ENCODE data around the gene SCRT2.
A peak's percentile ranks its signal among the peaks of the same experiment; 100 is the strongest.
"Not testable (repeated sequence)": the region's sequence is repeated elsewhere in the genome, so short reads cannot be mapped to it uniquely, and the experiment has no call there.

SCRT2 gene

DNA sequence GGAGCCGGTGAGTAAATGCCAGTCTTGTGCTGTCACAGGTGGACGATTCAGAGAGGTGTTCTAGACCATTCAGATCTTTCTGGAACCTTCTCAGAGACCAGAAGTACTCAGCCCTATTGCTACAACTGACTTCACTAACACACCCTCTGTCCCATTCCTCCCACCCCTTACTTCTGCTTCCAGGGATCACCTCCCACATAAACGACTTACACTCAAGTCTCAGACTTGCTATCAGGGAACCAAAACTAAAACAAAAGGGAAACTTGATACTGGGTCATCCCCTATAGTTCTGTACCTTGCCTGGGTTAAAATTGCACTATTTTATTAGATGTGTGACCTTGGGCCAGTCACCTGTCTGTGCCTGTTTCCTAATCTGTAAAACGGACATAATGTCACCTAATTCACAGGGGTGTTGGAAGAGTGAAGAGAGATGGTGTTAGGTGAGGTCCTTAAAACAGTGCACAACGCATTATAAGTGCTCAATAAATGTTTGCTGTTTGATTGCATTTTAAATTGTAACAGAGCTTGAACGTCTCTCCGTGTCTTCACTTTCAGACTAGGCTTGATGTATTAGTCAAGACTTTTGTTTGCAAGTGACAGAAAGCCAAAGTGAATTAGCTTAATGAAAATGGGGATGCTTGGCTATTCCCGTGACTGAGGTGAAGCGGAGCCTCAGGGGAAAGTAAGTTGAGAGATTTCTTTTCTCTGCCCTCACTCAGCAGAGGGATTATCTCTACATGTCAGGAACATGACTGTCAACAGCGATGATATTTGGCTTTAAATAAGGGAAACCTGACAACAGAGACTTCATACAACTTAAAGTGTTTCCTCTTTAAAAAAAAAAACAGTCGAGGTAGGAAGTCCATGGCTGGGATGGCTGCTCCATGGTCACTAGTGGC, 19.6 kb downstream of the SCRT2 start:
- no peak for DNase-seq
- intact Hi-C loops (cut with DNase I), result no loop called here

DNA sequence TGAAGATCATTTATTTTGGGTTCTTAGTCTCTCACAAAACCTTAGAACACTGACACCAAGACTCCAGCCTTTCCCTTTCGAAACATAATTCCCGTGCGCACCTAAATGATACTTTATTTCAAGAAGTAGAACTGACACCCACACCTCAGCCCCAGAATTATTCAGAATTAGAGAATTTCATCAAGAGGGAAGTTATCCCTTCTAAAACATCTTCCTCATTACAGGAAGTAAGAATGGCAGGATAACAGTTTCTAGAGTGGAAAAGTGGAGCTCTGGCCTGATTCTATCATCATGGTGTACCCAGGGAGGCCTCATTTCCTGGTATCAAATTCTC, 21.2 kb downstream of the SCRT2 start:
- intact Hi-C loops (cut with DNase I), result no loop called here
- no peak for DNase-seq

GRCh38 chr20:653590-654416, 21.8 kb downstream of the SCRT2 start:
- DNase-seq, result peak in 1 of 10 donors; percentile 86
- intact Hi-C loops (cut with DNase I), result no loop called here

DNA sequence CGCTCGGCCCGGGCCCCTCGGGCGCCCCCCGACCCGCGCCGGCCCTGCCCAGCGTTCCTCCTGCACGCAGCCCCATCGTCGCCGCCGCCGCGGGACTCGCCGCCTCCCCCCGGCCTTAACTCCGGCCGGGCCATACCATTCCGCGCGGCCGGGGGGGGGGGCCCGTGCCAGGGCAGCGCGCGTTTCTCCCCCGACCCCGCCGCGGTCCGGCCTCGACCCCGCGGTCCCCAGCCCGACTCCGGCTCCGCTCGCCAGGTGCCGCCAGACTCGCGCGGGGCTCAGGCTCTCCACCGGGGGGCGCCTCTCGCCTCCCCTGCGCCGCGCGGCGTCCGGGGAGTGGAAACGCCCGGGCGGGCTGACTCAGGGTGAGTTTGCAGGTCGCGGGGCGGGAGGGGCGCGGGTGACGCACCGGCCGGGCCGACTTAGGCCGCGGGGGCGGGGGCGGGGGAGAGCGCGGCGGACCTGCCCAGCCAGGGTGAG, 22.5 kb downstream of the SCRT2 start, which contains the start of gene SRXN1:
Gene SRXN1, minus strand, starts transcription at position 91 of the 480 bp plus-strand sequence. Its CDS starts 15 bp downstream, at position 76.
- intact Hi-C loops (cut with DNase I), result no loop called here
- DNase-seq, result peak; percentile 56 to 95 (median 80)

DNA sequence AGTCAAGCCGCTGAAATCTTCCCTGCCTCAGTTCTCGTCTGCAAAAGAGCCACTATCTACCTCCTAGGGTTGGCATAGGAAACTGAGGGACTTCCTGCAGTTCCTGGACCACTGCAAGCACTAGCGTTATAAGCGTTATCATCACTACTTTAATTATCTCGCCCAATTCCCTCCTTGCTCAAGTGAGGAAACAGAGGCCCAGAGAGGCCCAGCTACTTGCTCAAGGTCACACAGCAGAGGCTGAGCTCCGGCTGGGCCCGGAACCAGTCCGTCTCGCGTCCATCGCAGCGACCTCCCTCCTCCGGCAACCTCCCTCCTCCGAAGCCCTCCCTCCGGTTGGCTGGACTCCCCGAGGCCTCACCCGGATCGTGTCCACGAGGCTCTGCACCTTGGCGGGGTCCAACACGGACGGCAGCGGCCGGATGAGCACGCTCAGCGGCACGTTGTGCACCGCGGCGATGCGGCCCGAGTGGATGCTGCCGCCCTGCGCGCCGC, 22.9 kb downstream of the SCRT2 start:
- peak in 1 of 10 donors; percentile 84 for DNase-seq
- intact Hi-C loops (cut with DNase I), result no loop called here

- DNase-seq, result peak in 1 of 10 donors; percentile 32
- intact Hi-C loops (cut with DNase I), result no loop called here
These were observed 23.6 kb downstream of the SCRT2 start for GRCh38 chr20:651713-652614.

DNA sequence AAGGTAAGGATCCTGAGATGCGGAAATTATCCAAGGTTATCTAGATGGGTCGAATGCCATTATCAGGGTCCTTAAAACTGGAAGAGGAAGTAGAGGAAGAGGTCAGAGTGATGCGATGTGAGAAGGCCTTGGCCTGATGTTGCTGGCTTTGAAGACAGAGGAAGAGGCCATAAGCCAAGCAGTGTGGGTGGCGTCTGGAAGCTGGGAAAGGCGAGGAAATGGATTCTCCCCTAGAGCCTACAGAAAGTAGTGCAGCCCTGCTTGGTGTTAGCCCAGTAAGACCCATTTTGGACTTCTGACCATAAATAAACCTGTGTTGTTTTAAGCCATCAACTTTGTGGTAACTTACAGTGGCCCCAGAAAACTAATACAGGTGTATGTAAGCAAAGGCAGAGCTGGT, 24.6 kb downstream of the SCRT2 start:
- intact Hi-C loops (cut with DNase I), result no loop called here
- peak in 1 of 10 donors; percentile 34 for DNase-seq

- intact Hi-C loops (cut with DNase I), result no loop called here
- DNase-seq, result peak in 1 of 10 donors; percentile 45
These were observed 25.3 kb downstream of the SCRT2 start for GRCh38 chr20:650281-650680.

GRCh38 chr20:647479-648019, 28.1 kb downstream of the SCRT2 start:
- DNase-seq, result no peak
- intact Hi-C loops (cut with DNase I), result loop anchor here (10.0 kb wide), 1 partner anchor 293 kb away; no protein-coding TSS in a partner anchor

DNA sequence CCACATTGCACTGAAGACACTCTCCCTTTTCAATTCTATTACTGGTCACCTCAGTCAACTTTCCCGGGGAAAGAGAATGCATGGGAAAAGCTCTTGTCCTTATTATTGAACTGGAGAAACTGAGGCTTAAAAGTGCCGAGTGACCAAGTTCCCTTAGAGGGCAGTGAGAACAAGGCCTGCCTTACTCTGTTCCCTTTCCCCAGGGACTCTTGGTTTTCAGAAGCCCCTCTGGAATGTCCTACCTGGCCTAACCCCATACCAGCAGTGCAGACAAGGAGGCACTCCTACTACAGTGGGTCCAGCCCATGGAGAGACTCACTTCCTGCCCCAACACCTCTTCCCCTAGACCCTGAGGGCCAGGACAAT, 28.8 kb downstream of the SCRT2 start:
- DNase-seq, result peak in 1 of 10 donors; percentile 35
- intact Hi-C loops (cut with DNase I), result loop anchor here (10.0 kb wide), 1 partner anchor 292 kb away; no protein-coding TSS in a partner anchor

- intact Hi-C loops (cut with DNase I), result loop anchor here (10.0 kb wide), 1 partner anchor 291 kb away; no protein-coding TSS in a partner anchor
These were observed 29.3 kb downstream of the SCRT2 start for GRCh38 chr20:646107-646867.

DNA sequence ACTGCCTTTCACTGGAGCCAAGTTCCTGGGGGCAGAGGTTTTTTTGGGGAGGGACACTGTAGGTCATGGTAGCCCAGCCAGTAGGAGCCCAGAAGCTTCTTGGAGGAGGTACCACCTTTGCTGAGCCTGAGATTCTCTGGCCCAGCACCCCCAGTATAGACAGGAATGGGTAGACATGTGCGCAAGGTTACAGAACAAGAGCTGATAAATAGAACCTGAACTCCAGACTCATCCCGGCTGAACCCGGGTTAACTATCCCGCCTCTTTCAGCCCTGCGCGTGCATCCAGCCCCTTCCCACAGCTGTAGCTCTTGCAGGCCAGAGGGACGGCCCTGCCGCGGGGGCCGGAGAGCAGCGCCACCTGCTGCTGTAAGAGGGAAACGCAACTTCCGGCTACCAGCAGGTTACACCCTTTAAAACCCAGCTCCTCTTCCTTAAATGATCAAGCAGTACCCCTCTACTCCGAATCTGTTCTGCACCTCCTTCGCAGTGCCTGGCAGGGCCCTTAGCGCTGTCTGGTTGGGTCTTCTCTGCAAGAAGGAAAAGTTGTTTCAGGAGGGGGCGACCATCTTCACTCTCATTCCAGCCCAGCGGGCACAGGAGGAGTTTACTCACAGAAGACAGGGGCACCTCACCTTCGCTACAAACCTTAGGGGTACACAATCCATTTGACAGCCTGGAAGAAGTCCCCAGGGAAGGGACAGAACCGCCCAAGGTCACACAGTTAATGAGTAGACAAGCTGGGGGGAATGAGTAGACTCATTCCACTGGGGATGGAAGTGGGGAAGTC, 30.1 kb downstream of the SCRT2 start:
- intact Hi-C loops (cut with DNase I), result loop anchor here (2.0 to 10.0 kb wide), 2 partner anchors 83 to 291 kb away; no protein-coding TSS in a partner anchor
- DNase-seq, result peak; percentile 46 to 96 (median 72)

More at GRCh38 chr20:646107-646867, 29.3 kb downstream of the SCRT2 start:
- DNase-seq, result peak in 1 of 10 donors; percentile 24

DNA sequence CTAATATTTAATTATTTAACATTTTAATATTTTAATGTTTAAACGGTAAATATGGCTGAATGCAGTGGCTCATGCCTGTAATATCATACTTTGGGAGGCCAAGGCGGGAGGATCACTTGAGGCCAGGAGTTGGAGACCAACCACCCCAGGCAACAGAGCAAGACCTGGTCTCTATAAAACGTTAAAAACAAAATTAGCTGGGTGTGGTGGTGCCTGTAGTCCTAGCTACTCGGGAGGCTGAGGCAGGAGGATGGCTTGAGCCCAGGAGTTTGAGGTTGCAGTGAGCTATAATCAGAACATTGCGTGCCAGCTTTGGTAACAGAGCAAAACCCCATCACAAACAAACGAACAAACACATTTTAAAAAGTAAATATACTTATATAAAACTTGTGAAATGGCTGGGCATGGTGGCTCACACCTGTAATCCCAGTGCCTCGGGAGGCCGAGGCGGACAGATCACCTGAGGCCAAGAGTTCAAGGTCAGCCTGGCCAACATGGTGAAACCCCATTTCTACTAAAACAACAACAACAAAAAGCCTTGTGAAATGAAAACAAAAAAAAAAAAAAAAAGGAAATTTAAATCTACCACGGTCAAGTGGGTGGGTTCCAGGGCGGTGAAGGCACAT, 30.8 kb downstream of the SCRT2 start:
- intact Hi-C loops (cut with DNase I), result loop anchor here (2.0 to 10.0 kb wide), 2 partner anchors 82 to 290 kb away; no protein-coding TSS in a partner anchor
- peak in 1 of 10 donors; percentile 52 for DNase-seq

DNA sequence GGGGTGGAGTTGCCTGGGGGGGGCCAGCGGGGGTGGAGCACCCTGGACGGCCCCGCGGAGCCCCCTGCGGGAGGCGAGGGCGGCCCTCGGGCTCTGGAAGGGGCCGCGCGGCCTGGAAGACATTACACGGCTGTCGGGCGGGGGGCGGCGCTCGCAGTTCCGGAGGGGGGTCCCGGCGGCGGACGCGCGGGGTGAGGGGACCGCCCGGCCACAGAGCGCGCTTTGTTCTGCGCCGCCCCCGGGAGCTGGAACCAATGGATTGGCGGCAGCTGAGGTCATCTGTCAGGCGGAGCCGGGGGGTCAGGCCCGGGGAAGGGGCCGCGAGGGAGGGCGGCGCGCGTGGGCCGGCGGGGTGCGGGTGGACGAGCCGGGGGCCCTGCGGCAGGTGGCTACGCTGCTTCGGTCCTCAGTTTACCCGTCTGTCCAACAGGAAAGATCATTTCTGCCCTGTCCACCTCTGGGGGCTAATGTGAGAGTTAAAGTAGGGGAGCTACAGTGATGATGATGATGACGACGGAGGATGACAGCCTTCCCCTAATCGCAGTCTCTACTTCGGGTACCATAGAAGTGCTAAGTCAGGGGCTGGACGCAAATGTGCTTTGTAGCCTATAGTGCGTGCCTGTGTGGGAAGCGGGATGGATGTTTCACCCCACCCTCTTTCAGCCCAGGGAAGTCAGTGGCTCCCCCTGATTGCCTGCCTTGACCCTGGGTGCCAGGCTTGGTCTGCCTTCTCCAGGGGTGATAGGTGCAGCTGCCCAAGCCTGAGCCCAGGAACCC, 33.0 kb downstream of the SCRT2 start:
- peak in 7 of 10 donors; percentile 33 to 93 (median 65) for DNase-seq
- intact Hi-C loops (cut with DNase I), result loop anchor here (10.0 kb wide), 1 partner anchor 288 kb away; no protein-coding TSS in a partner anchor

DNA sequence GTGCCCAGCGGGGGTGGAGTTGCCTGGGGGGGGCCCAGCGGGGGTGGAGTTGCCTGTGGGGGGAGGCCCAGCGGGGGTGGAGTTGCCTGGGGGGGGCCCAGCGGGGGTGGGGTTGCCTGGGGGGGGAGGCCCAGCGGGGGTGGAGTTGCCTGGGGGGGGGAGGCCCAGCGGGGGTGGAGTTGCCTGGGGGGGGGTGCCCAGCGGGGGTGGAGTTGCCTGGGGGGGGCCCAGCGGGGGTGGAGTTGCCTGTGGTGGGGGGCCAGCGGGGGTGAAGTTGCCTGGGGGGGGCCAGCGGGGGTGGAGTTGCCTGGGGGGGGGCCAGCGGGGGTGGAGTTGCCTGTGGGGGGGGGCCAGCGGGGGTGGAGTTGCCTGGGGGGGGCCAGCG, 33.6 kb downstream of the SCRT2 start:
- DNase-seq, result not testable (repeated sequence)
- intact Hi-C loops (cut with DNase I), result loop anchor here (10.0 kb wide), 1 partner anchor 287 kb away; no protein-coding TSS in a partner anchor

GRCh38 chr20:641516-641875, 34.1 kb downstream of the SCRT2 start:
- intact Hi-C loops (cut with DNase I), result loop anchor here (10.0 kb wide), 1 partner anchor 287 kb away; no protein-coding TSS in a partner anchor

More at GRCh38 chr20:641516-641875, 34.1 kb downstream of the SCRT2 start:
- DNase-seq, result no peak

Measured in posterior cingulate gyrus (tissue), 11 donors.